HG02610 (cell line): ENCODE measurements around the gene ACSBG1.
"Not testable (repeated sequence)": the region's sequence is repeated elsewhere in the genome, so short reads cannot be mapped to it uniquely, and the experiment has no call there.

ENCODE experiments used
- ATAC-seq: cut with Tn5 transposase; IDR thresholded peaks from one replicate; pipeline ENCODE4 v1.9.1; 2021; ENCODE audit warnings: mild to moderate bottlenecking, moderate library complexity; ENCODE audit not compliant: unreplicated experiment

Gene ACSBG1

GRCh38 chr15:78255421-78256043, 21.2 kb upstream of the ACSBG1 start:
- no peak for ATAC-seq

DNA sequence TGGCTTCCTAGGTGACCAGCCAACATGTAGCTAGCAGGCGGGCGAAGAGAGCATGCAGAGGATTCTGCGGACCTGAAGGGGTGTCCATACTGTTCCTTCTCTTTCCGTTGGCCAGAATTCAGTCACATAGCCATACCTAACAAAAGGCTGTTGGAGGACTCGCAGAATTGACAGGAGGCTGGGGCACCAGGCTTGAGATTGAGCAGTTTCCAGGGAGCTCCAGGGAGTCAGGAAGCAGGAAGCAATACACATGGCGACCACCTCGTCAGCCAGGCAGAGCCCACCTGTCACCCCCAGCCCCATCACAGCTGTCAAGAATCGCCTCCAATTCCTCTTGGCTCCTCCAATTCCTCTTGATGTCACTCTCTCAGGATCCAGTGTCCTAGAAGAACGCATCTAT, 16.8 kb upstream of the ACSBG1 start:
- no peak for ATAC-seq

GRCh38 chr15:78249131-78249530, 14.8 kb upstream of the ACSBG1 start:
- no peak for ATAC-seq

GRCh38 chr15:78247911-78248310, 13.5 kb upstream of the ACSBG1 start:
- ATAC-seq, result no peak

GRCh38 chr15:78245976-78246620, 11.7 kb upstream of the ACSBG1 start:
- ATAC-seq, result not testable (repeated sequence)

GRCh38 chr15:78245392-78245791, 11.0 kb upstream of the ACSBG1 start:
- not testable (repeated sequence) for ATAC-seq

DNA sequence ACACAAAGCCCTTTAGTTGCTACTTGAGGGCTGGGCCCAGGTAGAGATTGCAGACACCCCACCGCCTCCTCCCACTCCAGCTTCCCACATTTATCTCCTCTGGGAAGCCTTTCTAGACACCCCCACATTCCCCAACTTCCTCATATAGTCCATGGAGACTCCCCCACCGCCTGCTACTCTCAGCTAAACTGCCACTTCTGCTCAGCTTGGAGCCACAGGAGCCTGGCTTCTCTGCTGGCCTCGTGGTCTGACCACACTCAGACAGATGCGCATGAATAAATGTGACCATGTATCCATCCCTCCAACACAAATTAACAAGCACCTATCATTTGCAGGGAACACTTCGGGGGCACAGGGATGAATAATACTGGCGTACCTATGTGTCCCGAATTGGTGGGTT, 10.5 kb upstream of the ACSBG1 start:
- ATAC-seq, result no peak

DNA sequence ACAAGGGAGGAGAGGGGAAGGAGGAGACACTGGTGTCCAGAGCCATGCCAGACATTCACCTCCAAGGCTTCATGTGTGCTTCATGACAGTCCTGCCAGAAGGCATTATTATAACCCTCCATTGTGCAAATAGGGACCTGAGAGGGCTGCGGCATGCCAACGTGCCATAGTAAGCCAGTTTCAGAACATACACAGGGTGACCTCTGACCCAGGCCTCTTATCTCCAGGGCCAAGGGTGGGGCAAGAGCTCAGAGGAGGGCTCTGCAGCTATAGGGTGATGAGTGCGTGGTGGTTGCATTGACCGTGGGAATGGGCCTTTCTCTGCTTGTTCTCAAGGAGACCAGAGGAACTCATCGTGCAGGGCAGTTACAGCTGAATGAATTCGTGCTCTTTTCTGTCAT, 9.7 kb upstream of the ACSBG1 start:
- no peak for ATAC-seq

- ATAC-seq, result no peak
These were observed 9.2 kb upstream of the ACSBG1 start for GRCh38 chr15:78243491-78243941.

- ATAC-seq, result no peak
These were observed 8.7 kb upstream of the ACSBG1 start for GRCh38 chr15:78243058-78243457.

DNA sequence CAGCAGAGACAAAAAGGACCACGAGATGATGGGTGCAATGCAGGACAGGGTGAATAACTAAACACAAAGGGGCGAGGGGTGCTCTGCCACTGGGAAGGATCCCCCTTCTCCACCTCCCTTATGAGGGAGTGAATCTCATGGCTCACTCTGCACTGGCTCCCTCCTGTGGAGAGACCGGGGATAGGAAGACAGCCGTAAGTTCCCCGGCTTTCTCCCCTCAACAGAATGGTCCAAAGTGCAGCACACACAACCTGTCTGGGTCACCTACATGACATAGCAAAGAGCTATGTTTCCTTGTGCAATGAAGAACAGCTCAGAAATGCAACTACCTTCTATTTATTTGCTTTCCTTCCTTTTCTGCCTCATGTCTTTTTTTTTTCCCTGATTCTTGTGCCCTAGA, 7.8 kb upstream of the ACSBG1 start:
- ATAC-seq, result no peak

- ATAC-seq, result no peak
These were observed 6.7 kb upstream of the ACSBG1 start for GRCh38 chr15:78241017-78241416.

GRCh38 chr15:78239811-78240210, 5.4 kb upstream of the ACSBG1 start:
- no peak for ATAC-seq

- no peak for ATAC-seq
These were observed 2.8 kb upstream of the ACSBG1 start for GRCh38 chr15:78237146-78237545.

DNA sequence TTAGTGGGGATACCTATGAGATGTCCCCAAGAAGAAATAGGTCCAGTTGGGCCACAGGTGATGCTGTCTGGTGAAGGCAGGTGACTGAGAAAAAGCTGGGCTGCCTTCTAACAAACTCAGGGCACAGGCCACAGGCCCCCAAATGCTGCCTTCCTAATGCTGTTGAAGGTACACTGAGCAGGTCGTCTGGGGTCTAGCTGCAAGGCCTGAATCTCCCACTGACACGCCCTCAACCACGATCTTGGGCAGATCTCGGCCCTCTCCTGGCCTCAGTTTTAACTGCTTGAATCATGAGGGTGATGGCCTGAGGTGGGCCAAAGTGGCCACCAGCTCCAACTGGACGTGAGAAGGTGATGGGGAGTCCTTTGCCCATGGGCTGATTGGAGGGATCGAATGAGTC, 2.1 kb upstream of the ACSBG1 start:
- no peak for ATAC-seq

- ATAC-seq, result no peak
These were observed 869 bp downstream of the ACSBG1 start for GRCh38 chr15:78233496-78233895.

DNA sequence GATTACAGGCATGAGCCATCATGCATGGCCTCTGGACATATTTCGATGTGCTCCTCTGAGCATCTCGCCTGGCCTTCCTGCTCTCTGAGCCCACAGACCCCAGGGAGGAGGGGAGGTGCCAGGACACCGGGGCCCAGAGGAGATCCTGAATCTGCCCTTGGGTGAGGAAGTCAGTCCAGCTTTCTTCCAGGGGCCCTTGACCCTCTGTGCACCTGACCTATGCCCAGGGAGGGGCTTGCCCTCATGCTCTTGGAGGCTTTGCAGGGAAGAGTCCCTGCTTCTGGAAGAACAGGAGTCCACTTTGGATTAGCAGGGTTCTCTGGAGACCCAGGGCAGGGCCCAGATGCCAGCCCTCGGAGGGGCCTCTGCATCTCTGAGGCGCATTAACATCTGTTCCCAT, 1.4 kb downstream of the ACSBG1 start:
- no peak for ATAC-seq

- no peak for ATAC-seq
These were observed 4.6 kb downstream of the ACSBG1 start for GRCh38 chr15:78229431-78230406.

DNA sequence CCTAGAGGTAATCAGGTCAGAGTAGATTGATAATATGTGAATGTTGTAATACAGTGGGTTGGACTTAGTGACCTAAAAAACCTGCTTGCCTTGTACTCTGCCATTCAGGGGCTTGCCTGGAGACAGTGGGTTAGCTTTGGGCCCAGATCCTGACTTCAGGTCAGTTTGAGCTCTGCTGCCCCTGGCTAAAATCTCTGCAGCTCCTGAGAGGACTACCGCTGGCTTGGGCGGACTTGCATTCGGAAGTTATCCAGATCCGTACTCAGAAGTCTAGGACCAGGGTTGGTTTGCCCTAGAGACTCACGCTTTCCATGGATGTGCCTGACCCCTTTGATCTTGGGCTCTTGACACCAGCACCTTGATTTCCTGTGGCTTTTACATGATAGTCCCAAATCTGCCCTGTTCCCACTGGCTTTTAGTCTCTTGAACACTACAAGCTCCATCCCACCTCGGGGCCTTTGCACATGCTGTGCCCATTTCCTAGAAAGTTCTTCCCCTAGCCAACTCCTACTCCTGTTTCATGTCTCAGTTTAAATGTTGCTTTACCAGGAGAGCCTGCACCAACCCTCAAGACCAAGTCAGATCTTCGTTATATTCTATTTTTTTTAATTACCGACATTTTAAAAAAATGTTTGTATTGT, 5.9 kb downstream of the ACSBG1 start:
- ATAC-seq, result no peak

GRCh38 chr15:78225783-78226541, 8.4 kb downstream of the ACSBG1 start:
- ATAC-seq, result peak; percentile 89
